Measurements from ENCODE around the gene NMU.
A peak's percentile ranks its signal among the peaks of the same experiment; 100 is the strongest.
"Not testable (repeated sequence)": the region's sequence is repeated elsewhere in the genome, so short reads cannot be mapped to it uniquely, and the experiment has no call there.

Gene NMU

DNA sequence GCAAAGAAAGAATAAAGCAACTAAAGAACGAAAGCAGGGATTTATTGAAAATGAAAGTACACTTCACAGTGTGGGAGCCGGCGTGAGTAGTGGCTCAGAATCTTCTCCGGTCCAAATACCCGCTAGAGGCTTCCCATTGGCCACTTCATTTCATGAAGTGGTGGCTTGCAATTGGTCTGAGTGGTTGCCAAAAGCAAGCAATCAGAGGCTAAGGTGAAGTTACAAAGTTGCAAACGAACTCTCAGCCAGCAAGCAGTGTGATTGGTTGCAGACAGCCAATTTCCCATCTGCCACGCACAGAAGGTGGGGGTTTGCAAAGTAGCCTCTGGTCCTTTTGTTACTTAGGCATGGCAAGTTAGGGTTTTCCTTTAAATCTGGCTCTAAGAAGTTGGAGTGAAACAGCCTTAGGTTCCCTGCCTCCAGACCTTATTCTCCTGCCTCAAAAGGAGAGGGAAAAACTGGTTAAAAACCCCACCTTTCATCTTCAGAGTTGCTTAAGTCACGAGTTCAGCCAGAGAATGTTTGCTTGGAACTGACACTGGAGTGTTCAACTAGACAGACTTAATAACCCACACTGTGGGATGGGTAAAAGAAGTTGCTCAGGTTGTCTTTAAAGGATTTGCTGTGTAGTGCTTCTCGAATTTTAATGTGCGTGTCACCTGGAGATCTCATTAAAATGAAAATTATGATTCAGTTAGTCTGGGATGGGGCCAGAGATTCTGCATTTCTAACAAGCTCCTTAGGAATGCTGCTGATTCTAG is 82.5 kb downstream of the NMU start:
- DNase-seq = no peak

DNA sequence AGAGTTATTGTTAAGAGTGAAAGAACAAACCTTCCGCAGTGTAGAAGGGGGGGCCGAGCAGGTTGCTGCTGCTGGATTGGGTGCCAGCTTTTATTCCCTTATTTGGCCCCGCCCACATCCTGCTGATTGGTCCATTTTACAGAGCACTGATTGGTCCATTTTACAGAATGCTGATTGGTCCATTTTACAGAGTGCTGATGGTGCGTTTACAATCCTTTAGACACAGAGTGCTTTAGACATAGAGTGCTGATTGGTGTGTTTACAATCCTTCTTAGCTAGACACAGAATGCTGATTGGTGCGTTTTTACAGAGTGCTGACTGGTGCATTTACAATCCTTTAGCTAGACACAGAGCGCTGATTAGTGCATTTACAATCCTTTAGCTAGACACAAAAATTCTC is 84.1 kb downstream of the NMU start:
- DNase-seq = not testable (repeated sequence)

DNA sequence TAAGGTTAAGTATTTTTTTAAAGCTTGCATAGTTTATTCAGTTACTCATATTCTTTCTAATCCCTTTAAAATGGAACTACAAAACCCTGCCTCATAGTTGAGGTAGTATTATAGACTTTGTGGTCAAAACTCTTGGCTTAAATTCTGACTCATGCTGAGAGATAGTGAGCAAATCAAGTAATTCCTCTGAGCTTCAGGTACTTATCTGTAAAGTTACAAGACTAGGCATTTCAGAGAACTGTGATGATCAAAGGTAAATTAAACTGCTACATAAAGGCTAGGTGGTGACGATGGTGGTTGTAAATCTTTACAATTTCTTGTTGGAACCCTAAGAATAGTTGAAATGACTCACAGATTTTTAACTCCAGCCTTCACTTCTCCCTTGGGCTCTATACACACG is 86.2 kb downstream of the NMU start:
- no peak for DNase-seq

DNA sequence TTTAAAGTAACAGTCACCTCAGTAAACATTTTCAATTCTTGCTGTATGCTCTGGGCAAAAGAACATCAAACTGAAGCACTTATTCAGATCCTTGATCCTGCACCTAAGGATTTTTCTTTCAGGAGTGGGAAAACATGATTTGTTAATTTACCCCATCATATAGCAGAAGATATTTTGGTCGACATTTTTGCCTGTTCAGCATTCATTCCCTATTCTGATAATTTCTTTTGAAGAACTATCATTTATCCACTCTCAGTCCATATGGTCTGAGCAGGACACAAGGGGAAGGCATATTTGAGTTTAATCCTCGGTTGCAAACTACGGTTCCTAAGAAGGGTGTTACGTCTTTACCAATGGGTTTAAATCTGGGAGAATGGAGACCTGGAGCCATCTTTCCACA is 88.2 kb downstream of the NMU start:
- DNase-seq = peak; percentile 4

DNA sequence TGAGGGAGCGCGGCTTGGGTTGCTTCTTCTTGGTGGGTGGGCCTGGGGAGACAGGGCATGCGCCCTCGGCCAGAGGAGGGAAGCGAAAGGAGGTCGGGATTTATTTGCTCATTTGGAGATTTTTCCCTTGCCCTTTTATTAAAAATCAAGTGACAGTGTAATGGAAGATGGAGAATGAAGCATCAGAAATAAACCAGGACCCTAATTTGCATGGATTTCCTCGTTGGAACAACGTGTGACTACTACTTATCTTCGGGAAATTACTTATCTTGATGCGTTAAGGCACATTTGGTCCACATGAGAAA is 88.7 kb downstream of the NMU start:
- peak; percentile 84 for DNase-seq

DNA sequence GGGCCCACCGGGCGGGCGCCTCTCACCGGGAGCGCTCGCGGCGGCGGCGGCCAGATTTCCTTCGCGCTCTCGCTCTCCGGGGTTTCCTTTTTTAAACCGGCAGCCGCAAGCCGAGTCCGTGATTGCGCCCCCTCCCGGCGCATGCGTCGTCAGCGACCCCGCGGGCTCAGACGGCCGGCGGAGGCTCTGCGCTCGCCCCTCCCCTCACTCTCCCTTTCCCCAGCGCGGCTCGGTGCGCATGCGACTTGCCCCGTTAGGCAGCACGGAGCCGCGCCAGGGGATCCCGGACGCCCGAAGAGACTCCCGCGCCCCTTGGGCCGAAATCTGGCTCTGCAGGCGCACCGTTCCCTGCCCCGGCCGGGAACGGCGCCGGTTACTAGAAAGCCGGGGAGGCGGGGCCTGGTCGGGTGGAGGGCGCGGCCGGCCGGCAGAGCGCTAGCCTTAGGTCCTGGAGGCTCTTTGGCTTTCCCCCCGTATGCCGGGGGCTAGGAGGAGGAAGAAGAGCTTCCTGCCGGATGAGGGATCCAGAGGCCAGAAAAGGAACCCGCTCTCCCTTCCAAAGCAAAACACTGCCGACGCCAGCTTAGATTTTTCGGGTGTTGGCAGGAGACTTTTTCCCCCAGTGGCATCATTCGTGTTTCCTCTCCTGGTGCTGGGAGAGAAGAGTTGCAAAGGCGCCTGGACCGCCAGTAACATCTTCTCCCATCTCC is 89.2 kb downstream of the NMU start, which contains the start of gene CLOCK:
Gene CLOCK, minus strand, starts transcription at position 154 of the 710 bp plus-strand sequence. CDS start 64,124 bp downstream, outside the sequence.
- peak; percentile 95 for DNase-seq

DNA sequence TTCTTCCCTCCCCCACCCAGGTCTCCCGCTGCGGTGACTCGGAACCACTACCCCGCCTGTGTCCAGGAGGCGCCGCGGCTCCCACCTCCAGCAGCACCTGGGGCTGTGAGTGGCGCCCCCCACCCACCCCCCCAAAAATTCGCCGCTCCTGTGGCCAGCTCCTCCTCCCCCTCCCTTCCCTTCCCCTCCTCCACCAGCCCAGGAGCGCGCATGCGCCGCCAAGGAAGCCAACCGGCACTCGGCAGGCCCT is 89.7 kb downstream of the NMU start:
- peak; percentile 92 for DNase-seq

DNA sequence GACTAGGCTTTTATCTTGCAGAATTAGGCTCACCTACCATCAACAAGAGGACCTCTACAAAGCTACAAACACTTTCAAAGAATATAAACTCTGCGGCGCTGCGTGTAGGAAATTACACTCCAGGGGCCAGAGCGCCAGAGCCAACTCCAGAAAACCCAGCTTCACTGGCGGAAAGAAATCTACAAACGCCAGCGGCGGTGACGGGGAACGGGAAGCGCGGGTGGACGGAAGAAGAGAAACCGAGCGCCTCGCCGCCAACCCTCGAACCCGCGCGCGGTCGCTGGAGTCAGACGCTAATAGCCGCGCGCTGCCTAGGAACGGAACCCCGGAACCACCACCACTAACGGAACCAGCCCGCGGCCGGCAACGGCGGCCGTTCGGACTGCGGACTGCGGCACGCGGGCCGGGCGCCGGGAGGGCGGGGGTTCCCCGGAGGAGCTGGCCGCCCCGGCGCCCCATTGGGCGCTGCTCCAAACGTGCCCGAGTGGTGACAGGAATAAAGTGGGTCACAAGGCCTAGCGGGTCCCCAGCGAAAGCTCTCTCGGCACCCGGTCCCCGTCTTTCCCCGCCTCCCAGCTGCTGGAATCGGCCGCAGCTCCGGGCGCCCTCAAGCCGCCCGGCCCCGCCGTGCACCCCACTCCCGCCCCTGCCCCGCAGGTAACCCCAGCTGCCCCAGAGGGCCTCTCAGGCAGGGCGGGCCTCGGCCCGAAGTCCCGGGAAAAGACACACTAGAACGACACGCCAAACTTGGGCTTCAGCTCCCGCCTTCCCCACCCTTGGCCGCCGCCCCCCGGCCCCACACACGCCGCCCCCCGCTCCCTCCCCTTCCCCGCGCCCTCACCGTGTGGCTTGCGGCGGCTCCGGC is 90.2 kb downstream of the NMU start:
- peak; percentile 83 for DNase-seq
